ENCODE measurements around the gene CDRT4. TPM values are rescaled to one million over a fixed set of nuclear protein-coding genes. Genes with fewer than 3 reads are reported as not detected.
A peak's percentile ranks its signal among the peaks of the same experiment; 100 is the strongest.

CDRT4 gene
- total RNA-seq, 4 donors from 2014 or later, result 7.1 to 23.8 (median 8.8) TPM

GRCh38 chr17:15485045-15485444, 17.6 kb upstream of the CDRT4 start:
- WGBS, result 66% methylated on average over 4 of the region's 4 CpGs
- Histone ChIP-seq H3K4me1 (peaks cover 15% of the 10 kb centered on the region), H3K4me3 (no peak overlapping the region), H3K36me3 (no peaks in the 10 kb centered on the region), H3K27me3 (no peaks in the 10 kb centered on the region), H3K27ac (no peak overlapping the region), H3K9me3 (no peaks in the 10 kb centered on the region)
- no peak for DNase-seq (ENCODE audit: low spot score in 2 of 2)
- TF ChIP-seq CTCF (IDR thresholded peaks at IDR 0.05), result no peak
- no peak for TF ChIP-seq POLR2AphosphoS5 (IDR thresholded peaks at IDR 0.05)

DNA sequence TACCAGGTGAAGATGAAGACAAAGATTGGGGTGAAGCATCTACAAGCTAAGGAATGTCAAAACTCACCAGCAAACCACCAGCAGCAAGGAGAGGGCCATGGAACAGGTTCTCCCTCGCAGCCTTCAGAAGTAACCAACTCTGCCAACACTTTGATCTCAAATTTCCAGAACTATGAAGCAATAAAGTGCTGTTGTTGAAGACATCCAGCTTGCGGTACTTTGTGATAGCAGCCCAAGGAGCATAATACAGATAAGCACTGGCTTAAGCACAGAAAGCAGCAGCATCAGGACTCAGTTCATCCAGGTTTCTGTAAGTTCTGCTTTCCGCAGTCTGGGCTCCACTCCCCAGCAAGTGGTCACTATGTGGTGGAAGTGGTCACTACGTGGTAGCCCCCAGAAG, 16.0 kb upstream of the CDRT4 start:
- H3K27ac ChIP-seq, result no peak overlapping the region

DNA sequence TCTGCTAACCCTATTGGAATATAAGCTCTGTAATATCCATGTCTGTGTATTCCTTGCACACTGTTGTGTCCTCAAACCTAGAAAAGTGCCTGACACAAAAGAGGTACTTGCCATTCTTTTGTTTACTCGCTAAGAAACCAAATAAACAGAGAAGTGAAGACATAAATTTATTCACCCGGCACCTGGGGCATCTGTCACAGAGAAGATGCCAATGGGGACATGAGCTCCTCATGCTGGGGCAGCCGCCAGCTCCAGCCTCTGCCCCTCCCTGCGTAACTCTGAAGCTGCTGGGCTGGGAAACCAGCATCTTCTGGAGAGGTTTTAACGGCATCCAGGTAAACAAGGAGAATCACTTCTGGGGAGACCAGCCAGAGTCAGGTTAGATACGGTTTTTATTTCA, 15.1 kb upstream of the CDRT4 start:
- Histone ChIP-seq H3K4me1 (peaks cover 28% of the 10 kb centered on the region), H3K27me3 (no peaks in the 10 kb centered on the region), H3K4me3 (no peak overlapping the region), H3K9me3 (no peaks in the 10 kb centered on the region), H3K27ac (no peak overlapping the region), H3K36me3 (no peaks in the 10 kb centered on the region)
- TF ChIP-seq EP300 (IDR thresholded peaks at IDR 0.05), result no peak
- no peak for TF ChIP-seq POLR2A (IDR thresholded peaks at IDR 0.05)
- no peak for TF ChIP-seq CTCF (IDR thresholded peaks at IDR 0.05)
- no peak for TF ChIP-seq POLR2AphosphoS5 (IDR thresholded peaks at IDR 0.05)
- peak in 1 of 2 donors; percentile 31 for DNase-seq (ENCODE audit: low spot score in 2 of 2)
- WGBS, result 48% methylated on average over 6 of the region's 6 CpGs

More for the DNA sequence above, 16.0 kb upstream of the CDRT4 start:
- no peaks in the 10 kb centered on the region for H3K27me3 ChIP-seq
- no peak for DNase-seq (ENCODE audit: low spot score in 2 of 2)
- no peaks in the 10 kb centered on the region for H3K9me3 ChIP-seq
- TF ChIP-seq EP300 (IDR thresholded peaks at IDR 0.05) (no peak), POLR2AphosphoS5 (IDR thresholded peaks at IDR 0.05) (no peak), CTCF (IDR thresholded peaks at IDR 0.05) (no peak), POLR2A (IDR thresholded peaks at IDR 0.05) (no peak)
- 47% methylated on average over 4 of the region's 4 CpGs for WGBS
- H3K36me3 ChIP-seq, result no peaks in the 10 kb centered on the region
- H3K4me3 ChIP-seq, result no peak overlapping the region
- H3K4me1 ChIP-seq, result peaks cover 28% of the 10 kb centered on the region

DNA sequence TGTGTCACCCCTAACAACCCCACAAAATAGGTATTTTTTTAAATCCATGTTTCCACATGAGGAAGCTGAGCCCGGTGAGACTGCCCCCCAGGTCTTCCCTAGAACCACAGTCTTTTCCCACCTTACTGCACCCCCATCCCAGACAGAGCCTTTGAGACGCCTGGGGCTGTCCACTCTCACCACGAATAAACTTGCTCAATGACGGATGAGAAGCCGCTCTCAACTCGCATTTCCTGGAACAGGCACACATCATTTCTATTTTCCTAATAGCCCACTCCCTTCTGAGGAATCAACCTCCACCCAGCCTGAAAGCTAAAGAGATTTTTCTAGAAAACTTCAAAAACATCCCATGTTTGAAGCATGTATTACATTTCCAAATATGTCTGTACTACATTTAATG, 14.1 kb upstream of the CDRT4 start:
- Histone ChIP-seq H3K4me1 (peaks cover 31% of the 10 kb centered on the region), H3K9me3 (no peaks in the 10 kb centered on the region), H3K27me3 (no peaks in the 10 kb centered on the region), H3K36me3 (no peaks in the 10 kb centered on the region), H3K4me3 (no peak overlapping the region), H3K27ac (no peak overlapping the region)
- WGBS, result 52% methylated on average over 6 of the region's 6 CpGs
- TF ChIP-seq POLR2AphosphoS5 (IDR thresholded peaks at IDR 0.05) (no peak), EP300 (IDR thresholded peaks at IDR 0.05) (no peak), POLR2A (IDR thresholded peaks at IDR 0.05) (no peak), CTCF (IDR thresholded peaks at IDR 0.05) (no peak)
- no peak for DNase-seq (ENCODE audit: low spot score in 2 of 2)

DNA sequence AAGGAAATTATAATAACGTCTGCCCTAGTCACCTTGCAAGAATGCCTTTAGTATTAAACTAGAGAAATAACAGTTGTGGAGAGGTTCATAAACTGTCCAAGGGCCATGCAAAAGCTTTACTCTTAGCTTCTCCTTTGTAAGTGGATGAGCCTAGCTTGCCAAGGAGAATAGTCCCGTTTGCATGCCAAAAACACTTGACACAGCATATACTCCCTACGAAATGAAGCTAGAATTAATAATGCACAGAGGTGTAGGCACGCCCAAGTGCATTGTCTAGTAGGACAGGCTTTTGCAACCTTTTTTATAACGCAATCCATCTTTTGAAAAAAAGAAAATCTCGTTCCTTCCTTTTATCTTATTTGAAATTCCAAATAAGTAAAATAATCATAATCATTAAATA, 12.8 kb upstream of the CDRT4 start:
- TF ChIP-seq EP300 (IDR thresholded peaks at IDR 0.05), result no peak
- TF ChIP-seq POLR2AphosphoS5 (IDR thresholded peaks at IDR 0.05), result no peak
- no peak for TF ChIP-seq POLR2A (IDR thresholded peaks at IDR 0.05)
- no peak for TF ChIP-seq CTCF (IDR thresholded peaks at IDR 0.05)
- Histone ChIP-seq H3K4me3 (no peak overlapping the region), H3K27ac (no peak overlapping the region), H3K27me3 (no peaks in the 10 kb centered on the region), H3K36me3 (no peaks in the 10 kb centered on the region), H3K4me1 (peaks cover 31% of the 10 kb centered on the region), H3K9me3 (no peaks in the 10 kb centered on the region)
- WGBS, result 63% methylated on average over 6 of the region's 6 CpGs
- DNase-seq (ENCODE audit: low spot score in 2 of 2), result peak in 1 of 2 donors; percentile 15
